ENCODE results near the gene HOXA1.

HOXA1 gene

DNA sequence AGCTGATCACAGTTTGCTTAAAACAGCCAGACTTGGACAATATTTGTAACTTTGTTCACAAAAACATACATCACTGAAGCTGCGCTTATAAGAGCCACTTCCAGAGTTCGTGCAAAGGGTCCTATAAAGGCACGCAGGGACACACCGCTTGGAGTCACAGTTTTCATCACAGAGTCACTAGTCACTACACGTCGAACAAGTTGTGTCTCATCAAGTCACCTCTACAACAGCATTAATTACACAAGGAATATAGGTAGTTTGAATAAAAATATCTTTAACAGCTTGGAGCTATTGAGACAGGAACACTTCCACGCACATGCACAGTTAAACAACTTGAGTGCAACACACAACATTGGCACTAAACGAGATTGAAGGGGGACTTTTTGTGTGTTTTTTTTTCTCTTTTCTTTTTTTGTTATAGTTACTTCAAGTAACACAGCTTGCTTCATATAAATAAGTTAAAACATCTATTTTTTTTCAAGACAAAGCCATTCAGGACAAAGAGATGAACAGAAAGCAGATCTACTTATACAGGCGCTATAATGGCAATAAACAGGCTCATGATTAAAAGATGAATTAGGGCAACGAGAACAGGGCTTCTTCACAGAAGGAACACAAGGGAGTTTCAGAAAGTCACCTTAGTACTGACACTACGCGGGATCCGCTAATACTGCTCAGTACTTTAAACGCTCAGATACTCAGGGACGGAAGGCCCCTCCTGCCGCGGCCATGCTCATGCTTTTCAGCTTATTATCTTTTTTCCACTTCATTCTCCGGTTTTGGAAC, 45.5 kb upstream of the HOXA1 start:
- Histone ChIP-seq H3K4me3 (ENCODE audit: low read depth in 1 of 5, low read length in 5 of 5) (peak overlapping the region; percentile 69 to 84 (median 75)), H3K27me3 (ENCODE audit: control insufficient read depth in 5 of 5, insufficient read depth in 4 of 5, low read length in 5 of 5) (no peaks in the 10 kb centered on the region), H3K4me1 (ENCODE audit: control insufficient read depth in 5 of 5, insufficient read depth in 5 of 5, low read length in 5 of 5) (peaks cover 2 to 91% (median 86%) of the 10 kb centered on the region in 5 donors), H3K27ac (ENCODE audit: low read depth, low read length) (peak overlapping the region; percentile 95), H3K36me3 (ENCODE audit: control insufficient read depth in 5 of 5, insufficient read depth in 5 of 5, low read length in 5 of 5) (peaks cover 4 to 27% (median 16%) of the 10 kb centered on the region in 5 donors), H3K9me3 (ENCODE audit: control insufficient read depth in 5 of 5, low read length in 5 of 5) (no peaks in the 10 kb centered on the region), H3K9ac (ENCODE audit: low read length in 5 of 5) (peak overlapping the region; percentile 48 to 79 (median 76))

- no peaks in the 10 kb centered on the region for H3K27me3 ChIP-seq (ENCODE audit: control insufficient read depth in 5 of 5, insufficient read depth in 4 of 5, low read length in 5 of 5)
- H3K36me3 ChIP-seq (ENCODE audit: control insufficient read depth in 5 of 5, insufficient read depth in 5 of 5, low read length in 5 of 5) = peaks cover 9 to 19% (median 12%) of the 10 kb centered on the region in 5 donors
- peaks cover 4 to 91% (median 88%) of the 10 kb centered on the region in 5 donors for H3K4me1 ChIP-seq (ENCODE audit: control insufficient read depth in 5 of 5, insufficient read depth in 5 of 5, low read length in 5 of 5)
- no peaks in the 10 kb centered on the region for H3K9me3 ChIP-seq (ENCODE audit: control insufficient read depth in 5 of 5, low read length in 5 of 5)
- peak overlapping the region in 4 of 5 donors; percentile 4 to 43 (median 12) for H3K4me3 ChIP-seq (ENCODE audit: low read depth in 1 of 5, low read length in 5 of 5)
- peak overlapping the region in 3 of 5 donors; percentile 28 to 66 (median 56) for H3K9ac ChIP-seq (ENCODE audit: low read length in 5 of 5)
- H3K27ac ChIP-seq (ENCODE audit: low read depth, low read length) = peak overlapping the region; percentile 95
These were observed 44.5 kb upstream of the HOXA1 start for GRCh38 chr7:27140126-27140857.

DNA sequence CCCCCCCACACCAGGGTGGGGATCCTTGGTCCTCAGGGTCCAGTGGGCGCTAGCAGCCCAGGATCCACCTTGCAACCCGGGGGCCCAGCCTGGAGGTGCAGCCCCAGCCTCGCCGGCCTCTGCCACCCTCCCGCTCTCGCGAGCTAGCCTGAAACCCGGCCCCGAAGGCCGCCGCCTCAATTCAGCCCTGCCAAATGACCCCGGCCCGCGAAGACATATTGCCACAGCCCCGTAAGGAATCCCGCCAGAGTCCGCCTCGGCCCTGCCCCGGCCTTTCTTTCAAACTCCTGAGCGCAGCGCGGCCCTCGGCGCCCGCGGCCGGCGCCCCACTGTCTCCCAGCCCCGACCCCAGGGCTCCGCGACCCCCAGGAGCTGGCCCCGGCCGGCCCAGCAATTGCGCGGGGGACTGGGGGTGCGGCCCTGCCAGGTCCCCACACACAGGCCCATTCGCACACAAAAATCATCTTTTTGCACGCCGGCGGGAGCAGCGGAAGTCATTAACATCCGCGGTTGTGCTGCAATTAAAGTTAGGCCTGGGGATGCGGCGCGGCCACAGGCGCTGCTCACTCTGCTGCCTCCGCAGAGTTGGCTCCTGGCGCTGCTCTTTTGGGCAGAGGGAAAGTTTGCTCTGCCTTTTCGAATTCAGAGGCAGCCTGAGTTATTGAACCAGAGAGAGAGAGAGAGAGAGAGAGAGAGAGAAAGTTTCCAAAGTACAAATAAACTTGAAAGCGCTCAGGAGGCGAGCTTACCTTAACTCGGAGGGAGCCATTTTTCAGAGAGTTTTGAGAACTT, 43.7 kb upstream of the HOXA1 start:
- Histone ChIP-seq H3K27ac (ENCODE audit: low read depth, low read length) (peak overlapping the region; percentile 95), H3K27me3 (ENCODE audit: control insufficient read depth in 5 of 5, insufficient read depth in 4 of 5, low read length in 5 of 5) (no peaks in the 10 kb centered on the region), H3K9ac (ENCODE audit: low read length in 5 of 5) (peak overlapping the region in 3 of 5 donors; percentile 28 to 66 (median 64)), H3K4me1 (ENCODE audit: control insufficient read depth in 5 of 5, insufficient read depth in 5 of 5, low read length in 5 of 5) (peaks cover 4 to 91% (median 89%) of the 10 kb centered on the region in 5 donors), H3K4me3 (ENCODE audit: low read depth in 1 of 5, low read length in 5 of 5) (peak overlapping the region in 4 of 5 donors; percentile 4 to 43 (median 10)), H3K36me3 (ENCODE audit: control insufficient read depth in 5 of 5, insufficient read depth in 5 of 5, low read length in 5 of 5) (peaks cover 4 to 13% (median 9%) of the 10 kb centered on the region in 5 donors), H3K9me3 (ENCODE audit: control insufficient read depth in 5 of 5, low read length in 5 of 5) (no peaks in the 10 kb centered on the region)

DNA sequence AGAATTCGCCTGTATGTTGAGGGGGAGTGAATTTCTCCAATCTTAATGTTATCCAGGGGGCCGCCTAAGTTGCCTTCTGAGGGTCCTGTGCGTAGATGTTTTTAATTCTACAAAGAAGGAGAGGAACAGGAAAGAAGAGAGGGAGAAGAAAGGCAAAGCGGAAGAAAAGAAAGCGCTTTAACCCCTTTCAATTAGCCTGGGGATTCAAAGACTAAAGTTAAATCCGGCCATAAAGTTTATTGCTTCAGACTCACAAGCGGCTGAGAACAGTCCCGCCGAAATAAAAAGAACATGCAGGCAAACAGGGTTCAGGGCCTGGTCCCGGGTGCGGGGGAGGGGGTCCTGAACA, 43.2 kb upstream of the HOXA1 start:
- H3K36me3 ChIP-seq (ENCODE audit: control insufficient read depth in 5 of 5, insufficient read depth in 5 of 5, low read length in 5 of 5) = peaks cover 0 to 9% (median 4%) of the 10 kb centered on the region in 5 donors
- no peaks in the 10 kb centered on the region for H3K9me3 ChIP-seq (ENCODE audit: control insufficient read depth in 5 of 5, low read length in 5 of 5)
- peaks cover 6 to 91% (median 89%) of the 10 kb centered on the region in 5 donors for H3K4me1 ChIP-seq (ENCODE audit: control insufficient read depth in 5 of 5, insufficient read depth in 5 of 5, low read length in 5 of 5)
- H3K9ac ChIP-seq (ENCODE audit: low read length in 5 of 5) = peak overlapping the region in 3 of 5 donors; percentile 10 to 66 (median 64)
- H3K27me3 ChIP-seq (ENCODE audit: control insufficient read depth in 5 of 5, insufficient read depth in 4 of 5, low read length in 5 of 5) = no peaks in the 10 kb centered on the region
- no peak overlapping the region for H3K4me3 ChIP-seq (ENCODE audit: low read depth in 1 of 5, low read length in 5 of 5)
- H3K27ac ChIP-seq (ENCODE audit: low read depth, low read length) = peak overlapping the region; percentile 95

DNA sequence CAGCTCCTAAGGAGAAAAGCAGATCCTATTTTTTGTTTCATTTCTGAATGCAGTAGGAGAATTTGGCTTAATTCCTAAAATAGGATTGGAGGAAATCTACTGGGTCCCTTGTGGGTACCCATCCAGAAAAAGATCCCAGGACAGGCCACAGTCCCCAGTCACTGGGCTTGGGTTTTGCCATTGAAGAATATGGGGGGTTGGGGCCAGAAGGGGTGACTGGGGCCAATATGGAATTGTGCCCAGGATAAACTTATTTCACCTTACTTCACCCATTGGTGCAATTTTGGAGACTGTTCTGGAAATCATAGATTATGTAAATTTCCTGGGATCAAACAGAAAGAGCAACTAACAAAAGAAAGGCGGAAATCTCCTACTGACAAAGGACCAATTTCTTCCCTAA, 42.7 kb upstream of the HOXA1 start:
- H3K9me3 ChIP-seq (ENCODE audit: control insufficient read depth in 5 of 5, low read length in 5 of 5) = no peaks in the 10 kb centered on the region
- H3K27me3 ChIP-seq (ENCODE audit: control insufficient read depth in 5 of 5, insufficient read depth in 4 of 5, low read length in 5 of 5) = no peaks in the 10 kb centered on the region
- peak overlapping the region; percentile 95 for H3K27ac ChIP-seq (ENCODE audit: low read depth, low read length)
- H3K36me3 ChIP-seq (ENCODE audit: control insufficient read depth in 5 of 5, insufficient read depth in 5 of 5, low read length in 5 of 5) = peaks cover 0 to 9% (median 4%) of the 10 kb centered on the region in 5 donors
- no peak overlapping the region for H3K4me3 ChIP-seq (ENCODE audit: low read depth in 1 of 5, low read length in 5 of 5)
- peaks cover 6 to 93% (median 90%) of the 10 kb centered on the region in 5 donors for H3K4me1 ChIP-seq (ENCODE audit: control insufficient read depth in 5 of 5, insufficient read depth in 5 of 5, low read length in 5 of 5)
- peak overlapping the region in 2 of 5 donors; percentile 10 to 66 for H3K9ac ChIP-seq (ENCODE audit: low read length in 5 of 5)

DNA sequence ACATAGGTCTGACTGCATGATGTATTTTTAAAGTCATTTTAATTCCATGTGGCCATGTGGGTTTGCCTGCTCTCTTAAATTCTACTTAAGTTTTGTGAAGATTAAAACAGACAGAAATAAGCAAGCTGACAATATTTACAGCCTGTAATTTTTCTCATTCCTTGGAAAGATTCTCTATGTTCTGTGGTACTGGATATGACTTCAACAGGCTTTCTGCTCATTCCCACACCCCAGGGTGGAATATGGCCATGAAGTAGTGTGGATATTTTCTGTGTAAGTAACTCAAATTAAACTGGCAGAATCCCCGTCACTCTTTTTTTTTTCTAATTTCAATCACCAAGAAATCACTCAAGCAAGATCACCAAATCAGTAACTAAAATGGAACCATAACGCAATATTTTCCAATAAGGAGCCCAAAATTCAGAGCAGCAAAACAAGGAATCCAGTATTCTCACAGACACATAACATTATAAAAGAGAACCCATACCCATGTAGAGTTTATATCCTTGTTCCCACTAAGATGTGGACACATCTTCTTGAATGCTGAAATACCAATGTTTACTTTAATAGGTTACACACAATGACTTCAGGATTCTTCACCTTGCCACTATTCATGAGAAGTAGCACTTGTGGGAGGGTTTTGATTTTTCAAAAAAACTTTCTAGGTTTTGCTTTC, 42.0 kb upstream of the HOXA1 start:
- Histone ChIP-seq H3K9ac (ENCODE audit: low read length in 5 of 5) (peak overlapping the region in 3 of 5 donors; percentile 25 to 58 (median 56)), H3K27me3 (ENCODE audit: control insufficient read depth in 5 of 5, insufficient read depth in 4 of 5, low read length in 5 of 5) (no peaks in the 10 kb centered on the region), H3K4me3 (ENCODE audit: low read depth in 1 of 5, low read length in 5 of 5) (no peak overlapping the region), H3K27ac (ENCODE audit: low read depth, low read length) (peak overlapping the region; percentile 95), H3K36me3 (ENCODE audit: control insufficient read depth in 5 of 5, insufficient read depth in 5 of 5, low read length in 5 of 5) (peaks cover 0 to 9% (median 4%) of the 10 kb centered on the region in 5 donors), H3K4me1 (ENCODE audit: control insufficient read depth in 5 of 5, insufficient read depth in 5 of 5, low read length in 5 of 5) (peaks cover 6 to 97% (median 88%) of the 10 kb centered on the region in 5 donors), H3K9me3 (ENCODE audit: control insufficient read depth in 5 of 5, low read length in 5 of 5) (no peaks in the 10 kb centered on the region)

DNA sequence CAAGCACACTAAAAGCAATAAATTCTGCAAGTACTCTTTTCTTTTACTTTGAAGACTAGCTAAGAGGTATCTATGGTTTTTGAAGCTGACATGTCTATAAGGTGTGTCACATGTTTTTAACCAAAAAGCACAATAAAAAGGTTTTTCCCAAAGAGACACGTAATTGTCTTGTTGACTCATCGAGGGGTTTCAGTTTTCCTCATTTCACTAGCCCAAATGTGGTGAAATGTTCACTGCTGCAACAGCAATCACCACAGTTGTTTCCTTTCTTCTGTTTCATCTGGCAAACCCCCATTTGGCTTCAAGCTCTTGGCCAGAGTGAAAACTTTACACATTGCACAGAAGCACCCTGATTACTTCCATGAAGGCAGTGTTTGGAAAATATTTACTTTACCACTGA, 38.6 kb upstream of the HOXA1 start:
- Histone ChIP-seq H3K4me1 (ENCODE audit: control insufficient read depth in 5 of 5, insufficient read depth in 5 of 5, low read length in 5 of 5) (peaks cover 4 to 86% (median 74%) of the 10 kb centered on the region in 5 donors), H3K9me3 (ENCODE audit: control insufficient read depth in 5 of 5, low read length in 5 of 5) (no peaks in the 10 kb centered on the region), H3K27ac (ENCODE audit: low read depth, low read length) (peak overlapping the region; percentile 95), H3K36me3 (ENCODE audit: control insufficient read depth in 5 of 5, insufficient read depth in 5 of 5, low read length in 5 of 5) (peaks cover 0 to 5% (median 0%) of the 10 kb centered on the region in 5 donors), H3K9ac (ENCODE audit: low read length in 5 of 5) (peak overlapping the region in 1 of 5 donors; percentile 54), H3K27me3 (ENCODE audit: control insufficient read depth in 5 of 5, insufficient read depth in 4 of 5, low read length in 5 of 5) (no peaks in the 10 kb centered on the region), H3K4me3 (ENCODE audit: low read depth in 1 of 5, low read length in 5 of 5) (no peak overlapping the region)

- Histone ChIP-seq H3K27ac (ENCODE audit: low read depth, low read length) (peak overlapping the region; percentile 95), H3K27me3 (ENCODE audit: control insufficient read depth in 5 of 5, insufficient read depth in 4 of 5, low read length in 5 of 5) (no peaks in the 10 kb centered on the region), H3K4me3 (ENCODE audit: low read depth in 1 of 5, low read length in 5 of 5) (peak overlapping the region in 1 of 5 donors; percentile 25), H3K4me1 (ENCODE audit: control insufficient read depth in 5 of 5, insufficient read depth in 5 of 5, low read length in 5 of 5) (peaks cover 4 to 86% (median 74%) of the 10 kb centered on the region in 5 donors), H3K9me3 (ENCODE audit: control insufficient read depth in 5 of 5, low read length in 5 of 5) (no peaks in the 10 kb centered on the region), H3K36me3 (ENCODE audit: control insufficient read depth in 5 of 5, insufficient read depth in 5 of 5, low read length in 5 of 5) (peaks cover 0 to 5% (median 3%) of the 10 kb centered on the region in 5 donors), H3K9ac (ENCODE audit: low read length in 5 of 5) (peak overlapping the region in 1 of 5 donors; percentile 54)
These were observed 37.8 kb upstream of the HOXA1 start for GRCh38 chr7:27133409-27134231.
